GM06990 (cell line): ENCODE data around the gene MRPL3.

Experiments used
- DNase-seq: peaks from one replicate; pipeline ENCODE4 v3.0.0-alpha.2; 2011; ENCODE audit not compliant: insufficient read length; ENCODE audit errors: extremely low read depth
- H3K27me3 ChIP-seq: replicated peaks from 2 replicates; pipeline ENCODE4 v1.6.0; 2011; ENCODE audit warnings: low read length; ENCODE audit not compliant: control insufficient read depth, insufficient read depth
- H3K36me3 ChIP-seq: 2 replicates; pipeline ENCODE4 v1.5.1; 2011; ENCODE audit warnings: low read length; ENCODE audit not compliant: control insufficient read depth, insufficient read depth
- H3K4me3 ChIP-seq: replicated peaks from 2 replicates; pipeline ENCODE4 v1.5.1; 2011; ENCODE audit warnings: low read depth, mild to moderate bottlenecking, control low read depth, low read length
- TF ChIP-seq, protein P1 (sequence below): IDR thresholded peaks from 2 replicates; pipeline ENCODE4 v1.5.1; 2011; ENCODE audit warnings: low read length, control low read depth, mild to moderate bottlenecking, inconsistent platforms; ENCODE audit not compliant: insufficient read depth, poor library complexity, severe bottlenecking

Gene MRPL3

DNA sequence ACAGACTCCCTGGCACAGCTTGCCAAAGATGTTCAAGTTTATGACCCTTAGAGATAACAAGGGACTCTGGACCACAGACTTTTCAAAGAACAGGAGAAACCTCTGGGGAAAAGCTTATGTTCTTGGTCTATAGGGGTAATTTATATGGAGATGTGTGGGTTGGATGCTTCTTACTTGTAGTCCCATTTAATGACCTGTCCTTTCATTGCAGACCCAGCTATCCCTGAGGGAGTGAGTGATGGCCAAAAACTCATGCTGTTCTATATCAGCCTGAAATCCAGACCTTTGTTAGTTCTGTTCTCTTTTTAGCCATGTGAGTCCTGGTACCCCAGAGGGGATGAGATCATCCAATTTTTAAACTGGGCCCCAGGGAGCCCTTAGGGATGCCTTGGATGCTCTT, 43.7 kb upstream of the MRPL3 start:
- Histone ChIP-seq H3K27me3 (no peaks in the 10 kb centered on the region), H3K4me3 (no peak overlapping the region), H3K36me3 (no peaks in the 10 kb centered on the region)
- DNase-seq, result no peak
- TF ChIP-seq, protein P1, sequence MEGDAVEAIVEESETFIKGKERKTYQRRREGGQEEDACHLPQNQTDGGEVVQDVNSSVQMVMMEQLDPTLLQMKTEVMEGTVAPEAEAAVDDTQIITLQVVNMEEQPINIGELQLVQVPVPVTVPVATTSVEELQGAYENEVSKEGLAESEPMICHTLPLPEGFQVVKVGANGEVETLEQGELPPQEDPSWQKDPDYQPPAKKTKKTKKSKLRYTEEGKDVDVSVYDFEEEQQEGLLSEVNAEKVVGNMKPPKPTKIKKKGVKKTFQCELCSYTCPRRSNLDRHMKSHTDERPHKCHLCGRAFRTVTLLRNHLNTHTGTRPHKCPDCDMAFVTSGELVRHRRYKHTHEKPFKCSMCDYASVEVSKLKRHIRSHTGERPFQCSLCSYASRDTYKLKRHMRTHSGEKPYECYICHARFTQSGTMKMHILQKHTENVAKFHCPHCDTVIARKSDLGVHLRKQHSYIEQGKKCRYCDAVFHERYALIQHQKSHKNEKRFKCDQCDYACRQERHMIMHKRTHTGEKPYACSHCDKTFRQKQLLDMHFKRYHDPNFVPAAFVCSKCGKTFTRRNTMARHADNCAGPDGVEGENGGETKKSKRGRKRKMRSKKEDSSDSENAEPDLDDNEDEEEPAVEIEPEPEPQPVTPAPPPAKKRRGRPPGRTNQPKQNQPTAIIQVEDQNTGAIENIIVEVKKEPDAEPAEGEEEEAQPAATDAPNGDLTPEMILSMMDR, result no peak

DNA sequence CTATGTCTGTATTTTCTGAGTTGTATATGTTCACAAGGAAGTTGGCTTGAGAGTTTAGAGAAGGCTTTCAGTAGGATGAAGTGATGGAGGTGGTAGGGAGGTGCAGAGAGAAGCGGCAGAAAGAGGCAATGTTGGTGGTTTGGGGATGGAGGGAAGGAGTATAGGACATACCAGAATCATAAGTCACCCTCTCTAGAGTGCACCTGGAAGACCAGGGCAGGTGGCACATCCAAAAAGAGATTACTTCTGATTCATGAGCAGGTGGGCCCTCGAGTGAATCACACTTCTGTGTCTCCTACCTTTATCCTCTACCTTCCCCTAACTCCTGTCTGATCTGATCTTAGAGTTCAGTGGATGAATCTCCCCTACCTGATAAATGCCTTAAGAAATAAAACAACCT, 41.8 kb upstream of the MRPL3 start:
- Histone ChIP-seq H3K4me3 (no peak overlapping the region), H3K27me3 (no peaks in the 10 kb centered on the region), H3K36me3 (no peaks in the 10 kb centered on the region)
- TF ChIP-seq, protein P1, result no peak
- DNase-seq, result no peak

DNA sequence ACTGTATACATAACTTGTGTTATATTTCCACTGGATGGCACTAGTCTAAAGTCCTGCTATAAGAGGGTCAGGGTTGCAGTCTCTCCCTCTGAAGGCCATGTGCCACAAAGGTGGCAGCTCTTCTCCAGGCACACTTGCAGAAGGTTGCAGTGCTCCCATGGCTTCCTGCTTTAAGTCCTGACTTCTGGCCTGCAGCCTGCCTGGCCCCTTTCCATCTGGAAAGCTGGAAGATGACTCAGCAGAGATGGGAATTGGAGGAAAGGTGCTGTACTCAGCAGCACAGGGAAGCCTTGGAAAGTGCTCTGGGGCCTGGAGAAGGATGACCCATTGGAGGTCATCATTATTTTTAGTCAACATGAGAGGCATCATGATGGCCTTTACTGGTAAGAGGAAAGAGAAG, 40.9 kb upstream of the MRPL3 start:
- Histone ChIP-seq H3K36me3 (no peaks in the 10 kb centered on the region), H3K4me3 (no peak overlapping the region), H3K27me3 (no peaks in the 10 kb centered on the region)
- TF ChIP-seq, protein P1, result no peak
- no peak for DNase-seq

DNA sequence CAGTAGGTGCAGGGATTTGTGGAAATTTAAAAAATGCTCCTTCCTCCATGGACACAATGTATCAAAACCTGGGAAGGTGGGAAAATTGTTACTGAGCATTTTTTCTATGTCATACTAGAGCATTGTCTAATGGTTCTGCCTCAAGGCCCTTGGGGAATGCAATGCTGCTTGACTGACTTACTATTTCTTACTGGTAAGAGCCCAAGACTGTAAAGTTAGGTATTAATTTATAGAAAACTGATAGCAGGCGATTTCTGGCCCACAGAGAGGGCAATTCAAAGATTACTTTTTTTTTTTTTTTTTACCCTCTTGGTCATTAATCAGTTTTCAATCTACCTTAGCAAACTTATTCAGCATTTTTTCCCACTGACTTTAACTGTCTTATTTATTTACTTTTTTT, 38.5 kb upstream of the MRPL3 start:
- Histone ChIP-seq H3K4me3 (no peak overlapping the region), H3K36me3 (no peaks in the 10 kb centered on the region), H3K27me3 (no peaks in the 10 kb centered on the region)
- DNase-seq, result no peak
- TF ChIP-seq, protein P1, result no peak

DNA sequence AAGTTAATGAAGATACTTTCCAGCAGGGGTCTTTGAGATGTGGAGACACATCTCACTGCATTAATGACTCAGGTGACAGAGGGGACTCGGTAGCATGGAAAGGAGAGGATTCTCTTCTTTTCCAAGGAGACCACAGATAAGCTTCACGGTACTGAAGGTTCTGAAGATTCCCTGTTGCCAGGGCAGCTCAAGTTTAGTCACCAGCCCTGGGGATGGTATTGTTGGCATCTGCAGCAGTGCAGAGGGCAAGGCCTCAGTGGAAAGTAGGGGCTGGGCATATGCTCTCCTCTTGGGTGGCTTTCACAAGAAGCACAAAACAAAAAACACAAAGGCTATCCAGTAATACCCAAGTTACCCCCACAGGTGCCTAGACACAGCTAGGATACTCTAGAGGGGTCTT, 38.0 kb upstream of the MRPL3 start:
- Histone ChIP-seq H3K36me3 (no peaks in the 10 kb centered on the region), H3K27me3 (no peaks in the 10 kb centered on the region)

DNA sequence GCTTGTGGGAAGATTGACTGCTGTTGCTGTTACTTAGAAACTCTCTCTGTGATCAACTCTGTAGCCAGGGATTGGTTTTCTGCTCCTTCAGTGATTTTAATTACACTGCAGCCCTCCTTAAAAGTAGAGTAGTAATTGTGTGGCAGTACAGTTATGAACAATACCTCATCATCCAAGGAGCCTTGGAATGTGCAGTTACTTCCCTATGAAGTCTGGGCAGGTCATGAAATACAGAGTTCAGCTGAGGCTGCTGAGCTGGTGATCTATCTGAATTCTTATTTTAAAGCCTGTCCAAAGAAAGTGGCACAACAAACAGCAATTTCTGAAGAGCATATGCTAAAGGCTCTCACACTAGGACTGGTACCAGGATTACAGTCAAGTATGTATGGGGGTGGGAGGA, 37.4 kb upstream of the MRPL3 start:
- DNase-seq, result no peak
- TF ChIP-seq, protein P1, result no peak

More for the DNA sequence above, 38.0 kb upstream of the MRPL3 start:
- H3K4me3 ChIP-seq, result no peak overlapping the region
- TF ChIP-seq, protein P1, result no peak
- no peak for DNase-seq

More for the DNA sequence above, 37.4 kb upstream of the MRPL3 start:
- no peaks in the 10 kb centered on the region for H3K27me3 ChIP-seq
- H3K36me3 ChIP-seq, result no peaks in the 10 kb centered on the region
- no peak overlapping the region for H3K4me3 ChIP-seq
